GM13977 (cell line): Measurements from ENCODE around the gene DERA.

Source experiments
- DNase-seq: peaks from one replicate; pipeline ENCODE4 v3.0.0; 2012; ENCODE audit warnings: low spot score
- in situ Hi-C: fragments of 300-500 bp; cut with MboI; formaldehyde crosslinking; loops from one replicate; pipeline ENCODE4 v1.12.0; 2022; ENCODE audit warnings: low sequenced_read_pairs, low pct_unique_long_range_greater_than_20kb, mixed read lengths, inconsistent platforms; ENCODE audit not compliant: unreplicated experiment
- TF ChIP-seq, protein P1 (sequence below): IDR thresholded peaks from 2 replicates; pipeline ENCODE4 v1.5.1; 2012; ENCODE audit warnings: mild to moderate bottlenecking, control low read depth; ENCODE audit not compliant: insufficient read depth; ENCODE audit errors: extremely low read depth, missing control alignments

DERA gene

GRCh38 chr12:15886372-15887042 is 24.6 kb upstream of the DERA start:
- TF ChIP-seq, protein P1, sequence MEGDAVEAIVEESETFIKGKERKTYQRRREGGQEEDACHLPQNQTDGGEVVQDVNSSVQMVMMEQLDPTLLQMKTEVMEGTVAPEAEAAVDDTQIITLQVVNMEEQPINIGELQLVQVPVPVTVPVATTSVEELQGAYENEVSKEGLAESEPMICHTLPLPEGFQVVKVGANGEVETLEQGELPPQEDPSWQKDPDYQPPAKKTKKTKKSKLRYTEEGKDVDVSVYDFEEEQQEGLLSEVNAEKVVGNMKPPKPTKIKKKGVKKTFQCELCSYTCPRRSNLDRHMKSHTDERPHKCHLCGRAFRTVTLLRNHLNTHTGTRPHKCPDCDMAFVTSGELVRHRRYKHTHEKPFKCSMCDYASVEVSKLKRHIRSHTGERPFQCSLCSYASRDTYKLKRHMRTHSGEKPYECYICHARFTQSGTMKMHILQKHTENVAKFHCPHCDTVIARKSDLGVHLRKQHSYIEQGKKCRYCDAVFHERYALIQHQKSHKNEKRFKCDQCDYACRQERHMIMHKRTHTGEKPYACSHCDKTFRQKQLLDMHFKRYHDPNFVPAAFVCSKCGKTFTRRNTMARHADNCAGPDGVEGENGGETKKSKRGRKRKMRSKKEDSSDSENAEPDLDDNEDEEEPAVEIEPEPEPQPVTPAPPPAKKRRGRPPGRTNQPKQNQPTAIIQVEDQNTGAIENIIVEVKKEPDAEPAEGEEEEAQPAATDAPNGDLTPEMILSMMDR, result no peak
- in situ Hi-C loops, result no loop called here
- no peak for DNase-seq

GRCh38 chr12:15887043-15887817 is 23.9 kb upstream of the DERA start:
- no peak for DNase-seq
- in situ Hi-C loops, result no loop called here
- TF ChIP-seq, protein P1, result no peak

DNA sequence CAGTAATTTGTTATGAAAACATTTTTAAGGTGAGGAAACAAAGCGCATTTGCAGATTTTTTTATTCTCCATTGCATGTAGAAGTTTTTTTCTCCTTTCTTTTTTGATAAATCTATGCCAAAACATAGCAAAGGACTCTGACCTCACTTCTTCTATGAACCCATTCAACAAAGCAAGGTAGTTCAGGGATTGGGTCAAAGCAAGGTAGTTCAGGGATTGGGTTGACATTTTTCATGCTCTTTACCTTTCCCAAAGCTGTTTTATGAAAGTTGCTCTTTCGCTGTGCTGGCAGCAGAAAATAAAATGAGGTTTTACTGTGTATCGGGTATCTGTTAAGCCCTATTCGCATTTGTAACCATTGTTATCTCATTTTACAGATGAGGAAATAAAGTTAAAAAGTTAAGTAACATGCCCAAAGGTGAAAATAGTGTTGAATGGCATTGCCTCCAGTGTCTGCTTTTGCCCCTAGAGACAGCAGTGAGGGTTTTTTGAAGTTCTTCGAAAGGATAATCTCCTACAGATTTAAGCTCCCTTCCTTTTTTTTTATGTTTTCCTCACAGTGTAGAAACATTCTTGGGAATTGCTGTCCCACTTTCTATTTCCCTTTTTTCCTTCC is 18.4 kb upstream of the DERA start:
- DNase-seq, result no peak
- in situ Hi-C loops, result no loop called here
- TF ChIP-seq, protein P1, result no peak

GRCh38 chr12:15893260-15893659 is 17.9 kb upstream of the DERA start:
- in situ Hi-C loops, result no loop called here
- no peak for DNase-seq
- TF ChIP-seq, protein P1, result no peak

DNA sequence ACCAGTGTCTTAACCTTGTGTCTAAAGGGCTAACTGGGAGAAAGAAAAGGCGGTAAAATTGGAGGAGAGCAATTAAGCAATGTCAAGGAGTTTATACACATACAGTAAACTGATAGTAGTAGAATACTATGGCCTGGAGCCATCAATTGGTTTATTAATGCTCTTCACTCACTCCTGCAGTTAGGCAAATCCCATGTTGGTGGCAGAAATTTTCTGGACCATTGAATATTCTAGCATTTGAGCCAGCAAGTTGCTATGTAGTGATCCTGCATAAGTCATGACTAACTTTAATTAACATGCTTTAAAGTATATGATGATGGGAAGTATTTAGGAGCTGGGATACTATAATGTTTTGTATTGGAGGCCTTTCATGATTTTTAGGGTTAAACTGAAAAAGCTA is 14.3 kb upstream of the DERA start:
- TF ChIP-seq, protein P1, result no peak
- in situ Hi-C loops, result no loop called here
- DNase-seq, result no peak

DNA sequence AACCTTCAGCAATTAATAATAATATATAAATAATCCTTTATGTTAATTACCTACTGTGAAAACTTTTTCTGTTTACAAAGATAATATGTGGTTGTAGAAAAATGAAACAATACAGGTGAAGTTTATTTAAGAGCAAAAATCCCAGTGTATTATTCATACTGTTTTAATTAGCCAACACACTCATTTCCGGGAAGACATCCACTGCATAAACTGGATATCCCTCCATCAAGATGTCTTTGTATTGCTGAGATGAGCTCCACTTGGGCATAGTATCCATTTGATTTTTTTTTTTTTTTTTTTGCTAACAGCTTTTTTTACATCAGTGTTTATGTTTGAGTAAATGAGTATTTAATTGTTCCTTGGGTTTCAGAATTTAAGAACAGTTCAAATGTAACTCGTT is 13.7 kb upstream of the DERA start:
- in situ Hi-C loops, result no loop called here
- no peak for DNase-seq
- TF ChIP-seq, protein P1, result no peak
